ENCODE data around the gene FAM110C. TPM values are rescaled to one million over a fixed set of nuclear protein-coding genes. Genes with fewer than 3 reads are reported as not detected.
"Not testable (repeated sequence)": the region's sequence is repeated elsewhere in the genome, so short reads cannot be mapped to it uniquely, and the experiment has no call there.

The FAM110C gene
- total and polyA plus RNA-seq, 9 of the 15 experiments (the other 6 are each of a cell fraction or from before 2014, with no cell fraction given), result not detected

DNA sequence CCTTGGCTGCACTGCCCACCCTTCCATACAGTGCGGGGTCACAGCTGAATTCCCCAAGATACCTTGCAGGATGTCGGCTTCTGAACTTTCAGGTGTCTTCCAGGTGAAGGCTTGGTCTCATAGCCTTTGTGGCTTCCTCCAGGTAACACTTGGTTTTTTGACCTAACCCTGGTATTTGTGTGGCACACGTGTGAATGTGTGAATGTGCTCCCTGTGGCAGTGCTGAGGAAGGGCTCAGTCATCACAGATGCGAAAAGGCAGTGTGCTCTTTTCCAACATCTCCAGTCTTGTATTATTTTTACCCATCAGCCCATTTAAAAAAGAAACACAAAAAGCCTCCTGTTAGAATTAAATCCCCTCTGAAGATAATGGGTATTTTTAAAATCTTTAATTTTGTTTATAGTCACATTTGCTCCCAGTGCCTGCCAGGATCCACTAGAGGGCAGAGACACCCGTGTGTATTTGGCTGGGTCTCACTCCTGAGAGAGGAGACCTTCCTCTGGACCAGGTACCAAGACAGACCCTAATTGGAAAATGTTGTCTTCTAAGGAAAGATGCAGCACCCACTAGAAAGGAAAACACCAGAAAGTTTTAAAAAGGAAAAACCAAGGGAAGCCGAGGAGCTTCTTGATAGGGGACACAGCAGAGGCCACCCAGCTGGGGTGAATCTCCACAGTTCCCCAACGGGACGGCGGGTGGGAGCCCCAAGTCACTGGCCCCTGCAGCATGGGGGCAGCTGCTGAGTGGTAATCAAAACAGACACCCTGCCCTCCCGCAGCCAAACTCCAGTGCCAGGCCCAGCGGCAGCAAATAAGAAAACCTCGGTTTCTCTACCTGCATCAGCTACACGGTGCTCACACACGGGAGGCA, 27.7 kb downstream of the FAM110C start (continued):
- peak; percentile 23; the same call in 1 of the 2 replicates for TF ChIP-seq SMC3 (conservative IDR thresholded peaks at IDR 0.05; ENCODE audit: insufficient read depth, low read depth, low read length)
- no peak for TF ChIP-seq MTA3 (IDR thresholded peaks at IDR 0.05; ENCODE audit: borderline replicate concordance)
- no peak for TF ChIP-seq CC2D1A (IDR thresholded peaks at IDR 0.05)
- no peak for TF ChIP-seq ZNF282 (CRISPR knock-in tag; IDR thresholded peaks at IDR 0.05)
- no peak for TF ChIP-seq ZEB2 (IDR thresholded peaks at IDR 0.05)
- TF ChIP-seq, protein P1, sequence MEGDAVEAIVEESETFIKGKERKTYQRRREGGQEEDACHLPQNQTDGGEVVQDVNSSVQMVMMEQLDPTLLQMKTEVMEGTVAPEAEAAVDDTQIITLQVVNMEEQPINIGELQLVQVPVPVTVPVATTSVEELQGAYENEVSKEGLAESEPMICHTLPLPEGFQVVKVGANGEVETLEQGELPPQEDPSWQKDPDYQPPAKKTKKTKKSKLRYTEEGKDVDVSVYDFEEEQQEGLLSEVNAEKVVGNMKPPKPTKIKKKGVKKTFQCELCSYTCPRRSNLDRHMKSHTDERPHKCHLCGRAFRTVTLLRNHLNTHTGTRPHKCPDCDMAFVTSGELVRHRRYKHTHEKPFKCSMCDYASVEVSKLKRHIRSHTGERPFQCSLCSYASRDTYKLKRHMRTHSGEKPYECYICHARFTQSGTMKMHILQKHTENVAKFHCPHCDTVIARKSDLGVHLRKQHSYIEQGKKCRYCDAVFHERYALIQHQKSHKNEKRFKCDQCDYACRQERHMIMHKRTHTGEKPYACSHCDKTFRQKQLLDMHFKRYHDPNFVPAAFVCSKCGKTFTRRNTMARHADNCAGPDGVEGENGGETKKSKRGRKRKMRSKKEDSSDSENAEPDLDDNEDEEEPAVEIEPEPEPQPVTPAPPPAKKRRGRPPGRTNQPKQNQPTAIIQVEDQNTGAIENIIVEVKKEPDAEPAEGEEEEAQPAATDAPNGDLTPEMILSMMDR (IDR thresholded peaks at IDR 0.05 in 2 of 3, conservative IDR thresholded peaks at IDR 0.05 in 1 of 3; ENCODE audit: insufficient read depth in 2 of 3, low read depth in 1 of 3, low read length in 3 of 3), result peak; percentile 41 to 56 (median 47); a peak in 5 of 6 replicates
- TF ChIP-seq NBN (IDR thresholded peaks at IDR 0.05; ENCODE audit: low read depth), result 0 out of 2 replicates have a peak, but pooled peaks have one; percentile 41

DNA sequence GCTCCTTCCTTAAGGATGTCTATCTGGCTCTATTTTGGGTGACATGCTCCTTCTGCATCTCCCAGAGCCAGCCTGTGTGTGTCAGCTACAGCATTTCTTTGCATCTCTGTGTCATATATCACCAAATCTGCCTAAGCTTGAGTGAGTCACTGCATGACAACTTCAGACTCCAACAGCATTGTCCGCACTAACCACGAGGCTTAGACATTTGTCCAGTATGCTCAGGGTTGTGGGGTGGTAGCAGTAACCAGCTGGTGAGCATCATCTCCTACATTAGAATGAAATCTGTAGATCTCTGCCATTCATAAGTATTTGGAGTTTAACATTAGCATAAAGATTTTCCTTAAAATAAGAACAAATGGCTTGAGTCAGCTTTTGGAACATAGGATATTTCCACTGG, 30.4 kb downstream of the FAM110C start:
- 0% methylated on average over 2 of the region's 2 CpGs for WGBS (ENCODE audit: insufficient coverage, low coverage, missing lambda C conversion rate)
- BruUV-seq (replicated peaks); H3K9ac ChIP-seq (ENCODE audit: insufficient read depth in 1 of 2, low read depth in 2 of 2, low read length in 2 of 2); H3K4me2 ChIP-seq (ENCODE audit: insufficient read depth, low read length); CTCF ChIA-PET (ENCODE audit: low intra/inter-chr PET ratio); H4K20me1 ChIP-seq (replicated peaks; ENCODE audit: control insufficient read depth, insufficient read depth, low read length); in situ Hi-C loops (cut with MboI); H3K27ac ChIP-seq (ENCODE audit: extremely low read depth, low read depth, low read length); H3K36me3 ChIP-seq (ENCODE audit: control insufficient read depth, insufficient read depth, low read length); ATAC-seq; H2AFZ ChIP-seq (ENCODE audit: low read depth, low read length); H3K79me2 ChIP-seq (ENCODE audit: control insufficient read depth, insufficient read depth, low read length); H3K27me3 ChIP-seq (ENCODE audit: control insufficient read depth in 2 of 2, insufficient read depth in 2 of 2, low read length in 2 of 2); H3K9me1 ChIP-seq (ENCODE audit: control insufficient read depth, insufficient read depth, low read length); H3K4me3 ChIP-seq; DNase-seq (ENCODE audit: extremely low read depth in 1 of 4, low spot score in 3 of 4); H3K9me3 ChIP-seq (replicated peaks; ENCODE audit: control insufficient read depth, insufficient read depth, low read depth, low read length); FAIRE-seq; H3K4me1 ChIP-seq (replicated peaks in 1 of 2; ENCODE audit: control insufficient read depth in 2 of 2, insufficient read depth in 2 of 2, low read length in 2 of 2); intact Hi-C loops (cut with micrococcal nuclease): not testable (repeated sequence)
- POLR2A ChIA-PET, result interaction anchor here (1.3 kb wide), 1 partner anchor 9 kb away, joined by 4 read pairs; no protein-coding TSS in a partner anchor

All from K562 (cell line).